H9 (cell line): ENCODE data around the gene FAT3. TPM values are rescaled to one million over a fixed set of nuclear protein-coding genes. Genes with fewer than 3 reads are reported as not detected.

Experiments used
- DNase-seq: peaks from one replicate; pipeline ENCODE4 v3.0.0-alpha.2; 2017
- H2AFZ ChIP-seq: one replicate; pipeline ENCODE4 v1.6.1; 2013; ENCODE audit warnings: mild to moderate bottlenecking, low read length, control low read depth, moderate library complexity
- H2AK5ac ChIP-seq: 2 replicates; pipeline ENCODE4 v1.6.1; 2013; ENCODE audit warnings: low read length, control low read depth, mixed read lengths; ENCODE audit not compliant: insufficient read length
- H2BK120ac ChIP-seq: one replicate; pipeline ENCODE4 v1.6.1; 2013; ENCODE audit warnings: low read depth, mild to moderate bottlenecking, low read length, control low read depth, inconsistent platforms; ENCODE audit not compliant: poor library complexity, severe bottlenecking
- H2BK12ac ChIP-seq: 2 replicates; pipeline ENCODE4 v1.6.1; 2013; ENCODE audit warnings: low read length, control low read depth, mixed read lengths, low read depth; ENCODE audit not compliant: insufficient read length
- H2BK15ac ChIP-seq: 2 replicates; pipeline ENCODE4 v1.6.1; 2013; ENCODE audit warnings: low read depth, low read length, control low read depth
- H2BK20ac ChIP-seq: one replicate; pipeline ENCODE4 v1.6.1; 2013; ENCODE audit warnings: low read depth, mild to moderate bottlenecking, low read length, control low read depth, inconsistent platforms; ENCODE audit not compliant: poor library complexity, severe bottlenecking
- H2BK5ac ChIP-seq: 2 replicates; pipeline ENCODE4 v1.6.1; 2013; ENCODE audit warnings: low read length, control low read depth, mixed read lengths; ENCODE audit not compliant: insufficient read length
- H3K14ac ChIP-seq: 2 replicates; pipeline ENCODE4 v1.6.1; 2013; ENCODE audit warnings: low read length, control low read depth; ENCODE audit not compliant: insufficient read depth
- H3K18ac ChIP-seq: 2 replicates; pipeline ENCODE4 v1.6.1; 2013; ENCODE audit warnings: low read depth, mild to moderate bottlenecking, mixed read lengths, low read length, control low read depth; ENCODE audit not compliant: insufficient read length
- H3K23ac ChIP-seq: 2 replicates; pipeline ENCODE4 v1.6.1; 2013; ENCODE audit warnings: low read length, control low read depth, mixed read lengths, low read depth; ENCODE audit not compliant: insufficient read length
- H3K23me2 ChIP-seq: 2 replicates; pipeline ENCODE4 v1.6.1; 2013; ENCODE audit warnings: low read depth, mild to moderate bottlenecking, mixed read lengths, low read length, control low read depth; ENCODE audit not compliant: insufficient read length, poor library complexity, severe bottlenecking
- H3K27ac ChIP-seq: 2 replicates; pipeline ENCODE4 v1.5.1; 2013; ENCODE audit warnings: low read length, control low read depth, mixed read lengths, low read depth; ENCODE audit not compliant: insufficient read length
- H3K27me3 ChIP-seq: 2 replicates; pipeline ENCODE4 v1.6.1; 2013; ENCODE audit warnings: low read length, control low read depth, inconsistent platforms; ENCODE audit not compliant: insufficient read depth
- H3K4ac ChIP-seq: 2 replicates; pipeline ENCODE4 v1.6.1; 2013; ENCODE audit warnings: low read depth, mild to moderate bottlenecking, control low read depth, inconsistent platforms, low read length, moderate library complexity
- H3K4me1 ChIP-seq: 2 replicates; pipeline ENCODE4 v1.6.1; 2013; ENCODE audit warnings: low read length, control low read depth, inconsistent platforms; ENCODE audit not compliant: insufficient read depth
- H3K4me2 ChIP-seq: 2 replicates; pipeline ENCODE4 v1.6.1; 2013; ENCODE audit warnings: low read length, control low read depth, mixed read lengths; ENCODE audit not compliant: insufficient read length, insufficient read depth
- H3K56ac ChIP-seq: 2 replicates; pipeline ENCODE4 v1.6.1; 2013; ENCODE audit warnings: low read depth, mild to moderate bottlenecking, mixed read lengths, low read length, control low read depth; ENCODE audit not compliant: insufficient read length
- H3K79me1 ChIP-seq: 2 replicates; pipeline ENCODE4 v1.6.1; 2013; ENCODE audit warnings: low read depth, mild to moderate bottlenecking, moderate library complexity, low read length, control low read depth, inconsistent platforms; ENCODE audit not compliant: insufficient read depth, poor library complexity, severe bottlenecking
- H3K79me2 ChIP-seq: 2 replicates; pipeline ENCODE4 v1.6.1; 2013; ENCODE audit warnings: low read length, control low read depth, inconsistent platforms; ENCODE audit not compliant: insufficient read depth
- H3K9ac ChIP-seq: 2 replicates; pipeline ENCODE4 v1.6.1; 2013; ENCODE audit warnings: low read length, control low read depth, mixed read lengths; ENCODE audit not compliant: insufficient read length; ENCODE audit errors: extremely low read depth
- H3K9me3 ChIP-seq: one replicate; pipeline ENCODE4 v1.6.1; 2013; ENCODE audit warnings: low read depth, low read length, inconsistent platforms; ENCODE audit not compliant: control insufficient read depth
- H3T11ph ChIP-seq: one replicate; pipeline ENCODE4 v1.6.1; 2013; ENCODE audit warnings: mild to moderate bottlenecking, low read length, control low read depth, inconsistent platforms
- H4K20me1 ChIP-seq: one replicate; pipeline ENCODE4 v1.6.1; 2013; ENCODE audit not compliant: control insufficient read depth, insufficient read length, insufficient read depth
- H4K5ac ChIP-seq: 2 replicates; pipeline ENCODE4 v1.6.1; 2013; ENCODE audit warnings: low read depth, mild to moderate bottlenecking, mixed read lengths, low read length, control low read depth; ENCODE audit not compliant: insufficient read length
- H4K8ac ChIP-seq: replicated peaks from 2 replicates; pipeline ENCODE4 v1.6.1; 2013; ENCODE audit warnings: low read length, control low read depth, mixed read lengths, low read depth; ENCODE audit not compliant: insufficient read length
- H4K91ac ChIP-seq: 2 replicates; pipeline ENCODE4 v1.6.1; 2013; ENCODE audit warnings: low read depth, mild to moderate bottlenecking, moderate library complexity, mixed read lengths, low read length, control low read depth; ENCODE audit not compliant: insufficient read length
- H3K27ac Mint-ChIP-seq, 3 experiments: 2 replicates in 2 of 3; 3 replicates in 1 of 3; pipeline ENCODE4 v1.8.0; 2020 to 2021; ENCODE audit warnings: mixed read lengths in 3 of 3, mild to moderate bottlenecking in 1 of 3, moderate library complexity in 1 of 3
- H3K27me3 Mint-ChIP-seq: 2 replicates; pipeline ENCODE4 v1.8.0; 2021; ENCODE audit warnings: low read depth, mild to moderate bottlenecking, moderate library complexity, mixed read lengths
- H3K36me3 Mint-ChIP-seq, 3 experiments: 2 replicates in 2 of 3; 3 replicates in 1 of 3; pipeline ENCODE4 v1.8.0; 2020 to 2021; ENCODE audit warnings: low read depth in 3 of 3, mixed read lengths in 3 of 3; ENCODE audit not compliant: insufficient read depth in 1 of 3
- H3K4me1 Mint-ChIP-seq, 2 experiments: 2 replicates each; pipeline ENCODE4 v1.8.0; 2020; ENCODE audit warnings: mixed read lengths in 2 of 2
- H3K4me3 Mint-ChIP-seq, 2 experiments: 2 replicates in 1 of 2; 3 replicates in 1 of 2; pipeline ENCODE4 v1.8.0; 2020 to 2021; ENCODE audit warnings: mild to moderate bottlenecking in 2 of 2, mixed read lengths in 2 of 2, moderate library complexity in 1 of 2
- H3K9me3 Mint-ChIP-seq, 2 experiments: 2 replicates in 1 of 2; 3 replicates in 1 of 2; pipeline ENCODE4 v1.8.0; 2020; ENCODE audit warnings: mild to moderate bottlenecking in 2 of 2, mixed read lengths in 2 of 2, moderate library complexity in 1 of 2
- CTCF ChIP-seq: fragments of 200-600 bp; sonication (generic); conservative IDR thresholded peaks from 3 replicates; pipeline ENCODE4 v1.8.0; 2021; ENCODE audit warnings: antibody characterized with exemption, mild to moderate bottlenecking
- WGBS: extraction: QIAGEN DNeasy Blood & Tissue Kit; methylation state at CpG from one replicate; pipeline ENCODE4 v1.1.7; 2013; ENCODE audit warnings: missing lambda C conversion rate, low lambda C conversion rate, mixed read lengths; ENCODE audit not compliant: insufficient read length; ENCODE audit errors: extremely low coverage; 5-methylcytosine and 5-hydroxymethylcytosine counted together
- total RNA-seq: library from RNA; stranded (reverse); gene quantifications from 2 replicates; pipeline ENCODE4 v1.2.1, GENCODE V29; 2021

The FAT3 gene
- total RNA-seq, 1 experiment from 2014 or later, result 19.1 TPM

GRCh38 chr11:92253945-92254344 is 29.3 kb downstream of the FAT3 start:
- no peak for DNase-seq
- Mint-ChIP-seq H3K27me3 (no peaks in the 10 kb centered on the region), H3K9me3 (no peaks in the 10 kb centered on the region), H3K4me1 (peaks cover 19 to 29% of the 10 kb centered on the region in 2 experiments), H3K36me3 (peaks cover 0 to 3% (median 0%) of the 10 kb centered on the region in 3 experiments; a peak in 1 of 7 replicates), H3K4me3 (no peak overlapping the region), H3K27ac (peak overlapping the region; percentile 52 to 96 (median 89); a peak in 5 of 7 replicates)
- Histone ChIP-seq H2BK120ac (no peak overlapping the region), H4K20me1 (no peaks in the 10 kb centered on the region), H2BK12ac (no peak overlapping the region), H3K79me1 (no peaks in the 10 kb centered on the region), H2BK20ac (peak overlapping the region; percentile 15), H2AK5ac (no peak overlapping the region), H3K56ac (no peak overlapping the region), H3K9me3 (no peaks in the 10 kb centered on the region), H2AFZ (no peak overlapping the region), H3K4ac (no peak overlapping the region; the same call in 1 of the 2 replicates), H4K5ac (no peak overlapping the region), H4K8ac (no peak overlapping the region), H3K14ac (no peak overlapping the region), H3K23me2 (no peaks in the 10 kb centered on the region), H3K18ac (no peak overlapping the region), H3K9ac (no peak overlapping the region), H3K27ac (no peak overlapping the region), H3K27me3 (no peaks in the 10 kb centered on the region), H2BK15ac (no peak overlapping the region), H3K79me2 (peaks cover 18% of the 10 kb centered on the region; the same call in 1 of the 2 replicates), H4K91ac (no peak overlapping the region), H3K4me1 (peaks cover 29% of the 10 kb centered on the region), H3K4me2 (no peak overlapping the region), H3K23ac (no peak overlapping the region), H3T11ph (no peak overlapping the region), H2BK5ac (no peak overlapping the region)
- no CpG with 5 or more reads among the region's 4 CpGs for WGBS
- no peak for TF ChIP-seq CTCF
